ENCODE results near the gene TMEM161A. TPM values are rescaled to one million over a fixed set of nuclear protein-coding genes. Genes with fewer than 3 reads are reported as not detected.

TMEM161A gene
- polyA plus RNA-seq, 3 donors: 14.3 to 22.5 (median 15.3) TPM

- H3K4me1 Mint-ChIP-seq: peaks cover under 1% of the 10 kb centered on the region
- H3K9me3 Mint-ChIP-seq: peaks cover 0 to 4% (median 0%) of the 10 kb centered on the region in 7 donors
- TF ChIP-seq CTCF (IDR thresholded peaks at IDR 0.05): peak; percentile 57
- H4K20me1 ChIP-seq (ENCODE audit: insufficient read depth, low read length): no peaks in the 10 kb centered on the region
- H3K9ac ChIP-seq (ENCODE audit: insufficient read depth, low read length, poor library complexity, severe bottlenecking): no peak overlapping the region
- H3K9me3 ChIP-seq (replicated peaks in 1 of 2; ENCODE audit: control insufficient read depth in 1 of 2, insufficient read depth in 1 of 2, low read length in 2 of 2): no peaks in the 10 kb centered on the region
- H3K27ac Mint-ChIP-seq: no peak overlapping the region
- H3K79me2 ChIP-seq (ENCODE audit: insufficient read depth, low read length): no peaks in the 10 kb centered on the region
- H3K27me3 ChIP-seq (ENCODE audit: control insufficient read depth in 2 of 2, insufficient read depth in 2 of 2, low read length in 2 of 2): no peaks in the 10 kb centered on the region
- H3K27ac ChIP-seq (ENCODE audit: low read depth in 1 of 2, low read length in 2 of 2): no peak overlapping the region
- no peak overlapping the region for H3K4me3 Mint-ChIP-seq
- H3K36me3 Mint-ChIP-seq: peaks cover 10 to 12% of the 10 kb centered on the region in 2 donors
- WGBS (ENCODE audit: insufficient coverage): 88% methylated on average over 7 of the region's 9 CpGs
- peaks cover 2 to 4% (median 3%) of the 10 kb centered on the region in 3 donors for H3K27me3 Mint-ChIP-seq (ENCODE audit: low read depth in 3 of 3)
- H2AFZ ChIP-seq (ENCODE audit: insufficient read depth, low read depth, low read length, poor library complexity, severe bottlenecking): no peak overlapping the region
- no peaks in the 10 kb centered on the region for H3K4me1 ChIP-seq (ENCODE audit: control insufficient read depth in 1 of 2, insufficient read depth in 2 of 2, low read length in 2 of 2)
- H3K36me3 ChIP-seq (replicated peaks in 1 of 2; ENCODE audit: control insufficient read depth in 1 of 2, insufficient read depth in 2 of 2, low read length in 2 of 2): peaks cover 0 to 5% of the 10 kb centered on the region in 2 donors
- peak in 2 of 3 donors; percentile 12 to 22 for DNase-seq
- H3K4me3 ChIP-seq (replicated peaks in 1 of 3; ENCODE audit: low read depth in 2 of 3, low read length in 3 of 3): no peak overlapping the region
- intact Hi-C loops (cut with micrococcal nuclease): no loop called here
- no peak overlapping the region for H3K4me2 ChIP-seq (replicated peaks; ENCODE audit: extremely low read depth, low read length, poor library complexity, severe bottlenecking)
Observed at GRCh38 chr19:19115954-19116353, 22.3 kb downstream of the TMEM161A start.

- no peak overlapping the region for H3K4me3 ChIP-seq (replicated peaks in 1 of 3; ENCODE audit: low read depth in 2 of 3, low read length in 3 of 3)
- 63% methylated on average over 4 of the region's 7 CpGs for WGBS (ENCODE audit: insufficient coverage)
- H3K27ac ChIP-seq (ENCODE audit: low read depth in 1 of 2, low read length in 2 of 2): no peak overlapping the region
- no peaks in the 10 kb centered on the region for H3K79me2 ChIP-seq (ENCODE audit: insufficient read depth, low read length)
- intact Hi-C loops (cut with micrococcal nuclease): no loop called here
- Mint-ChIP-seq H3K4me1 (peaks cover 7% of the 10 kb centered on the region), H3K27ac (no peak overlapping the region), H3K36me3 (peaks cover 0 to 2% of the 10 kb centered on the region in 2 donors), H3K9me3 (peaks cover 0 to 3% (median 0%) of the 10 kb centered on the region in 7 donors), H3K4me3 (no peak overlapping the region), H3K27me3 (ENCODE audit: low read depth in 3 of 3) (peaks cover 7 to 15% (median 12%) of the 10 kb centered on the region in 3 donors)
- H3K9me3 ChIP-seq (replicated peaks in 1 of 2; ENCODE audit: control insufficient read depth in 1 of 2, insufficient read depth in 1 of 2, low read length in 2 of 2): no peaks in the 10 kb centered on the region
- peaks cover 0 to 8% of the 10 kb centered on the region in 2 donors for H3K4me1 ChIP-seq (ENCODE audit: control insufficient read depth in 1 of 2, insufficient read depth in 2 of 2, low read length in 2 of 2)
- H3K36me3 ChIP-seq (replicated peaks in 1 of 2; ENCODE audit: control insufficient read depth in 1 of 2, insufficient read depth in 2 of 2, low read length in 2 of 2): no peaks in the 10 kb centered on the region
- no peak overlapping the region for H3K4me2 ChIP-seq (replicated peaks; ENCODE audit: extremely low read depth, low read length, poor library complexity, severe bottlenecking)
- H3K27me3 ChIP-seq (ENCODE audit: control insufficient read depth in 2 of 2, insufficient read depth in 2 of 2, low read length in 2 of 2): peaks cover 0 to 3% of the 10 kb centered on the region in 2 donors
- no peak for TF ChIP-seq CTCF (IDR thresholded peaks at IDR 0.05)
- DNase-seq: no peak
- no peak overlapping the region for H2AFZ ChIP-seq (ENCODE audit: insufficient read depth, low read depth, low read length, poor library complexity, severe bottlenecking)
- no peak overlapping the region for H3K9ac ChIP-seq (ENCODE audit: insufficient read depth, low read length, poor library complexity, severe bottlenecking)
- H4K20me1 ChIP-seq (ENCODE audit: insufficient read depth, low read length): no peaks in the 10 kb centered on the region
Observed at GRCh38 chr19:19113040-19113626, 25.1 kb downstream of the TMEM161A start.

Data from CD14-positive monocyte (primary cell).